Kidney epithelial cell (primary cell): ENCODE data around the gene RAB3C. TPM values are rescaled to one million over a fixed set of nuclear protein-coding genes. Genes with fewer than 3 reads are reported as not detected.

Experiments
- DNase-seq: peaks from one replicate; pipeline ENCODE4 v3.0.0-alpha.2; 2010; ENCODE audit warnings: low read depth
- H3K27me3 ChIP-seq: 2 replicates; pipeline ENCODE4 v1.6.0; 2011; ENCODE audit warnings: low read length; ENCODE audit not compliant: control insufficient read depth, insufficient read depth
- H3K36me3 ChIP-seq: 2 replicates; pipeline ENCODE4 v1.5.1; 2011; ENCODE audit warnings: low read length; ENCODE audit not compliant: control insufficient read depth, insufficient read depth
- H3K4me3 ChIP-seq: 2 replicates; pipeline ENCODE4 v1.5.1; 2011; ENCODE audit warnings: low read depth, mild to moderate bottlenecking, control low read depth, low read length
- CTCF ChIP-seq: IDR thresholded peaks from 2 replicates; pipeline ENCODE4 v1.5.1; 2011; ENCODE audit warnings: mild to moderate bottlenecking, moderate library complexity, low read length, control low read depth, inconsistent platforms; ENCODE audit not compliant: insufficient read depth, poor library complexity, severe bottlenecking
- total RNA-seq: library from RNA; depleted of rRNA; stranded (reverse); fragments of >200 nt; gene quantifications from 2 replicates; pipeline ENCODE4 v1.2.3, GENCODE V29; 2015

Gene RAB3C
- total RNA-seq, 1 donor from 2014 or later = 0.04 TPM

DNA sequence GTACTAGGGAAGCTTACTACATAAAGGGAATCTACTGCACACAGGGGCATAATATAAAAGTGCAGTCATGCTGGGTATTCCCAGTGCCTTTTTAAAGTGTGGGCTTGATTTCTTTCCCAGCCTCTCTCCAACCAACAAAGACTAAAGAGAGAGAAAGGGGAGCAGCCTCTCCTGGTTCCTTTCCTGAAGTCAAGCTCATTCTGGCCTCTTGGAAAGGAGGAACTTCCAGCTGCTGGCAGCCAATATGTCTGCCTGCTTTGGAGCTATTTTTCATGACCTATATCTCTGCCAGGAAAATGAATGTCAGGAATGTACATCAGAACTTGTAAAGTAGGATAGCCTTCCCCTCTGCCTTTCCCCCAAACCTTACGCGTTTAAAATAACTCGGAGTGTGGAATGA lies 57.1 kb downstream of the RAB3C start:
- Histone ChIP-seq H3K4me3 (no peak overlapping the region), H3K27me3 (peaks cover 2% of the 10 kb centered on the region), H3K36me3 (no peaks in the 10 kb centered on the region)
- TF ChIP-seq CTCF = no peak
- no peak for DNase-seq

- TF ChIP-seq CTCF = no peak
- no peak for DNase-seq
- Histone ChIP-seq H3K36me3 (no peaks in the 10 kb centered on the region), H3K4me3 (no peak overlapping the region), H3K27me3 (peaks cover 2% of the 10 kb centered on the region)
Observed at GRCh38 chr5:58641533-58641932, 58.7 kb downstream of the RAB3C start.

DNA sequence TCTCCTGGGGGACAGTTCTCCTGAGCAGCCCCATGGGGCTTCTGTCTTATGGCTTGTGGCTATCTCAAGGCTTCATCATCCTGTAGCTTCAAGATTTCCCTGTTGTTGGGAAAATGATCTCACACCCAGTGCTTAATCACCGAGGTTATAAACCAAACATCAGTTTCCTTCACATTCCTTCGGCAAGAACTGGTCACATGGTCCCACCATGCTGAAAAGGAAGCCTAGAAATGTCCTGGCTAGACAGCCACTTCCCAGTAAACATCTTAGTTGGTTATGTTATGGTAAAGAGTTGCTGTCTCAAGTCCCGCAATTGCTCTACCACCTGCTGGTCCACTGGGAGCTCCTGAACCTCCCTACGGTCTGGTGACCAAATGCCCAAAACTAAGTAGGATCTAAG lies 66.0 kb downstream of the RAB3C start:
- DNase-seq = no peak
- TF ChIP-seq CTCF = no peak
- H3K27me3 ChIP-seq = no peaks in the 10 kb centered on the region
- H3K36me3 ChIP-seq = no peaks in the 10 kb centered on the region
- no peak overlapping the region for H3K4me3 ChIP-seq

- no peak for TF ChIP-seq CTCF
- no peaks in the 10 kb centered on the region for H3K36me3 ChIP-seq
- no peak for DNase-seq
Observed at GRCh38 chr5:58649716-58650115, 66.8 kb downstream of the RAB3C start.

GRCh38 chr5:58653521-58653920 lies 70.6 kb downstream of the RAB3C start:
- Histone ChIP-seq H3K36me3 (no peaks in the 10 kb centered on the region), H3K27me3 (no peaks in the 10 kb centered on the region), H3K4me3 (no peak overlapping the region)
- TF ChIP-seq CTCF = no peak
- no peak for DNase-seq

More at GRCh38 chr5:58649716-58650115, 66.8 kb downstream of the RAB3C start:
- H3K4me3 ChIP-seq = no peak overlapping the region
- no peaks in the 10 kb centered on the region for H3K27me3 ChIP-seq

DNA sequence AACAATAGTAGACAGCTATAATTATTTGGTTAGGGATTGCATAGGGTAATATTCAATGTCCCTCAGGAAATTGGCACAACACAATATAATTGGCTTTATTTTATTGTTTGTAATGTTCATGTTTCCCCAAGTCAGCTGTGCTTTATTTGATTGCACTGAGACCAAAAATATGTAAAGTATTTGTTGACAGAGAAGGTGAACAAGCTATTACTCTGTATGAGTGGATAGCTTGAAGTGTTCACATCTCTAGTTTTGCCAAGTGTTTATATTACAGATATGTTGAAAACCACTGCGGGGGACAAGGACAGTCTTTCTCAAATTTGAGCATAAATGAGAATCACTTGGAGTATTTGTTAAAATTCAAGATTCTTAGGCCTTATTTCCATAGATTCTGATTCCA lies 83.3 kb downstream of the RAB3C start:
- no peak for DNase-seq
- no peak overlapping the region for H3K4me3 ChIP-seq
- TF ChIP-seq CTCF = no peak

More for the DNA sequence above, 83.3 kb downstream of the RAB3C start:
- H3K36me3 ChIP-seq = no peaks in the 10 kb centered on the region
- no peaks in the 10 kb centered on the region for H3K27me3 ChIP-seq
